ENCODE data around the gene WDR81. TPM values are rescaled to one million over a fixed set of nuclear protein-coding genes. Genes with fewer than 3 reads are reported as not detected.

Gene WDR81
- total and polyA plus RNA-seq, 10 of the 15 experiments (the other 5 are each of a cell fraction or from before 2014, with no cell fraction given): 0.13 to 22.4 (median 7.3) TPM; not detected in 1

- TF ChIP-seq ZBTB4 (CRISPR knock-in tag; IDR thresholded peaks at IDR 0.05) (no peak), RUNX3 (IDR thresholded peaks at IDR 0.05; ENCODE audit: low read length) (no peak), RAD21 (IDR thresholded peaks at IDR 0.05; ENCODE audit: insufficient read depth, low read depth, low read length) (no peak), SREBF2 (IDR thresholded peaks at IDR 0.05; ENCODE audit: low read length) (no peak), PKNOX1 (IDR thresholded peaks at IDR 0.05) (no peak), FOS (IDR thresholded peaks at IDR 0.05; ENCODE audit: borderline replicate concordance, extremely low read depth, insufficient read length) (no peak), RBBP5 (conservative IDR thresholded peaks at IDR 0.05) (no peak), NKRF (conservative IDR thresholded peaks at IDR 0.05) (no peak), HSF1 (IDR thresholded peaks at IDR 0.05; ENCODE audit: low read depth, low read length) (no peak)
These were observed 6.6 kb downstream of the WDR81 start (continued) for GRCh38 chr17:1731194-1731506.

All from GM12878 (cell line).